IMR-90 (cell line): Measurements from ENCODE around the gene PGF. TPM values are rescaled to one million over a fixed set of nuclear protein-coding genes. Genes with fewer than 3 reads are reported as not detected.

ENCODE experiments used
- ATAC-seq: fragments of 200-7000 bp; cut with Tn5 transposase; 2 replicates; pipeline ENCODE4 v1.9.1; 2020; ENCODE audit warnings: low read depth, mild to moderate bottlenecking, moderate library complexity
- BruUV-seq: library from RNA; stranded (reverse); fragments of 400-500 nt; replicated peaks from 2 replicates; lab custom pipeline; 2021; lab: Mats Ljungman, UMichigan
- CTCF ChIA-PET: fragments of 300-600 bp; formaldehyde crosslinking; extraction: SDS; loops from one replicate; lab custom pipeline; 2021; ENCODE audit warnings: antibody characterized with exemption; lab: Yijun Ruan, JAX
- POLR2A ChIA-PET: fragments of 300-600 bp; sonication (Branson Sonifier 250); formaldehyde crosslinking; loops from one replicate; lab custom pipeline; 2022; ENCODE audit warnings: antibody characterized with exemption; ENCODE audit not compliant: unreplicated experiment; lab: Charles Lee
- DNase-seq: peaks from one replicate; pipeline ENCODE4 v3.0.0; 2013
- H2AFZ ChIP-seq: replicated peaks from 2 replicates; pipeline ENCODE3; 2013; ENCODE audit warnings: low read length, mild to moderate bottlenecking; ENCODE audit not compliant: poor library complexity
- H2AK5ac ChIP-seq: 2 replicates; pipeline ENCODE4 v1.6.1; 2013; ENCODE audit warnings: low read depth, low read length, inconsistent platforms
- H2AK9ac ChIP-seq: replicated peaks from 2 replicates; pipeline ENCODE3; 2013; ENCODE audit warnings: mild to moderate bottlenecking, low read depth, low read length, moderate library complexity; ENCODE audit not compliant: poor library complexity
- H2BK120ac ChIP-seq: 2 replicates; pipeline ENCODE4 v1.6.1; 2013; ENCODE audit warnings: low read depth, low read length, inconsistent platforms
- H2BK15ac ChIP-seq: 3 replicates; pipeline ENCODE4 v1.6.1; 2013; ENCODE audit warnings: low read depth, low read length, inconsistent platforms
- H2BK20ac ChIP-seq: 2 replicates; pipeline ENCODE4 v1.6.1; 2013; ENCODE audit warnings: low read depth, mild to moderate bottlenecking, inconsistent platforms, low read length, moderate library complexity
- H2BK5ac ChIP-seq: 2 replicates; pipeline ENCODE4 v1.6.1; 2013; ENCODE audit warnings: mild to moderate bottlenecking, low read depth, low read length, inconsistent platforms; ENCODE audit not compliant: poor library complexity, severe bottlenecking
- H3K14ac ChIP-seq: replicated peaks from 2 replicates; pipeline ENCODE4 v1.6.1; 2013; ENCODE audit warnings: low read depth, low read length, inconsistent platforms
- H3K18ac ChIP-seq: 2 replicates; pipeline ENCODE4 v1.6.1; 2013; ENCODE audit warnings: low read depth, low read length, control low read depth
- H3K23ac ChIP-seq: 2 replicates; pipeline ENCODE4 v1.6.1; 2013; ENCODE audit warnings: low read depth, low read length, inconsistent platforms
- H3K27ac ChIP-seq: 2 replicates; pipeline ENCODE4 v1.5.1; 2013; ENCODE audit warnings: mild to moderate bottlenecking, control low read depth, low read length; ENCODE audit not compliant: insufficient read depth
- H3K27me3 ChIP-seq: 2 replicates; pipeline ENCODE4 v1.6.1; 2013; ENCODE audit warnings: low read length; ENCODE audit not compliant: control insufficient read depth, insufficient read depth
- H3K36me3 ChIP-seq: 2 replicates; pipeline ENCODE4 v1.6.1; 2013; ENCODE audit warnings: low read length, mixed read lengths; ENCODE audit not compliant: control insufficient read depth, insufficient read depth
- H3K4ac ChIP-seq: 2 replicates; pipeline ENCODE4 v1.6.1; 2013; ENCODE audit warnings: low read depth, low read length, inconsistent platforms
- H3K4me1 ChIP-seq: 2 replicates; pipeline ENCODE4 v1.6.1; 2013; ENCODE audit warnings: low read length, mixed read lengths; ENCODE audit not compliant: control insufficient read depth, insufficient read depth
- H3K4me2 ChIP-seq: 2 replicates; pipeline ENCODE4 v1.6.1; 2013; ENCODE audit warnings: low read depth, mild to moderate bottlenecking, control low read depth, low read length, moderate library complexity
- H3K4me3 ChIP-seq: 2 replicates; pipeline ENCODE4 v1.5.1; 2013; ENCODE audit warnings: low read depth, mild to moderate bottlenecking, control low read depth, low read length, moderate library complexity; ENCODE audit not compliant: insufficient read depth
- H3K56ac ChIP-seq: 2 replicates; pipeline ENCODE4 v1.6.1; 2013; ENCODE audit warnings: low read length, inconsistent platforms; ENCODE audit not compliant: insufficient read depth; ENCODE audit errors: extremely low read depth
- H3K79me1 ChIP-seq, 2 experiments: 2 replicates each; pipeline ENCODE4 v1.6.1; 2013; ENCODE audit warnings: low read length in 2 of 2, inconsistent platforms in 1 of 2, low read depth in 1 of 2
- H3K9ac ChIP-seq: 2 replicates; pipeline ENCODE4 v1.6.1; 2013; ENCODE audit warnings: low read depth, low read length, control low read depth
- H3K9me1 ChIP-seq: 2 replicates; pipeline ENCODE4 v1.6.1; 2013; ENCODE audit warnings: low read length, inconsistent platforms; ENCODE audit not compliant: insufficient read depth
- H3K9me3 ChIP-seq: 2 replicates; pipeline ENCODE4 v1.6.1; 2013; ENCODE audit warnings: low read length; ENCODE audit not compliant: control insufficient read depth, insufficient read depth
- H4K20me1 ChIP-seq: 2 replicates; pipeline ENCODE4 v1.6.1; 2013; ENCODE audit warnings: low read length, inconsistent platforms; ENCODE audit not compliant: insufficient read depth
- H4K5ac ChIP-seq: 2 replicates; pipeline ENCODE4 v1.6.1; 2013; ENCODE audit warnings: mild to moderate bottlenecking, low read depth, low read length, control low read depth
- H4K8ac ChIP-seq, 2 experiments: 2 replicates each; pipeline ENCODE4 v1.6.1; 2013; ENCODE audit warnings: low read depth in 2 of 2, low read length in 2 of 2, control low read depth in 1 of 2, inconsistent platforms in 1 of 2
- H4K91ac ChIP-seq: 2 replicates; pipeline ENCODE4 v1.6.1; 2013; ENCODE audit warnings: low read depth, low read length, inconsistent platforms; ENCODE audit not compliant: insufficient read depth
- POLR2A ChIP-seq: IDR thresholded peaks from 2 replicates; pipeline ENCODE4 v1.6.1; 2012; ENCODE audit warnings: mild to moderate bottlenecking, low read depth, low read length
- RCOR1 ChIP-seq: IDR thresholded peaks from 2 replicates; pipeline ENCODE4 v1.6.1; 2012; ENCODE audit warnings: mild to moderate bottlenecking, low read length, improper control_type of control experiment; ENCODE audit not compliant: insufficient replicate concordance
- SMC3 ChIP-seq: fragments of 150-350 bp; IDR thresholded peaks from 2 replicates; pipeline ENCODE4 v1.6.1; 2016; ENCODE audit warnings: low read depth, mild to moderate bottlenecking, antibody characterized with exemption, low read length, moderate library complexity
- WGBS, 2 experiments: methylation state at CpG; one replicate each; pipeline versions ENCODE4 v1.1.5 to v1.1.7; 2013; ENCODE audit warnings: missing lambda C conversion rate in 2 of 2; ENCODE audit not compliant: insufficient read length in 1 of 2; ENCODE audit errors: extremely low coverage in 2 of 2; 5-methylcytosine and 5-hydroxymethylcytosine counted together
- dilution Hi-C: fragments of 300-500 bp; cut with HindIII; formaldehyde crosslinking; loops from one replicate; pipeline ENCODE4 v1.14.3; 2018; ENCODE audit warnings: low sequenced_read_pairs; ENCODE audit not compliant: unreplicated experiment
- in situ Hi-C: fragments of 300-500 bp; cut with MboI; formaldehyde crosslinking; loops from 3 replicates; pipeline ENCODE4 v1.14.3; 2019; ENCODE audit warnings: low sequenced_read_pairs, inconsistent platforms, mixed read lengths
- intact Hi-C: fragments of 100-400 bp; cut with micrococcal nuclease; formaldehyde crosslinking; loops from 2 replicates; pipeline ENCODE4 v1.10.0; 2022
- polyA plus RNA-seq, 3 experiments: library from polyadenylated mRNA; depleted of rRNA; stranded (reverse); fragments of >200 nt; gene quantifications; 2 replicates each; pipeline ENCODE4 v1.2.3, GENCODE V29; 2012; ENCODE audit warnings: low replicate concordance in 1 of 3
- total RNA-seq: library from RNA; depleted of rRNA; stranded (reverse); fragments of >200 nt; gene quantifications from 2 replicates; pipeline ENCODE4 v1.2.3, GENCODE V29; 2012
- TF ChIP-seq, protein P1 (sequence below): fragments of 150-350 bp; IDR thresholded peaks from 2 replicates; pipeline ENCODE4 v1.6.1; 2016; ENCODE audit warnings: low read depth, mild to moderate bottlenecking, low read length, moderate library complexity, borderline replicate concordance

PGF gene
- total and polyA plus RNA-seq, 2 of the 4 experiments (the other 2 are of a cell fraction): 0.36 to 0.39 TPM

DNA sequence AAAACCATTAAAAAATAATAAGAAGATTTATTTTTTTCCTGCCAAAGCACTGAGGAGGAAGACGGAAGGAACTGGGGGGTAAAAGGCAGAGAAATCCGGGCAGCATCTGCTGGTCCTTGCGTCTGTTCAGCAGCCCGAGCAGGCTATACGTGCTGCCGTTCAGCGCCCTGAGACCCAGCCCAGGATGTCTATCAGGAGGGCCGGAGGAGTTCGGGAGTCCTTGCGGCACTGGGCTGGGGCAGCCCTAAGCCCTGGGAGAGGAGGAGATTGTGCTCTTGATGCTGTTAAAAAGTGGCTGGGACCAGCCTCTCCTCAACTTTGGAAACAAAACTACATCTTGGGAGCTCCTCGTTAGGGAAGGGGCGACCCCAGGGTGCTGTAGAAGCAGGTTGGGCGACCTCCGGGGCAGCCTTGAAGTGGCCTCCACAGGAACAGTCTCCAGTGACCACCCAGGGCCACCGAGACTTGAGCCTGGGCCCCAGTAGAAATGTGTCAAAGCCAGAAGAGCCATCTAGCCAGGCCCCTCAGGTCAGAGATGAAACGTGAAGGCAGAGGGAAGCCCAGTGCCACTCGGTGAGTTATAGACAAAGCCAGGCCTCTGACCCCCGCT, 14.3 kb downstream of the PGF start:
- peak overlapping the region; percentile 60 for H2BK5ac ChIP-seq
- H3K56ac ChIP-seq: no peak overlapping the region
- H2BK20ac ChIP-seq: peak overlapping the region; percentile 92
- H2AFZ ChIP-seq: peak overlapping the region; percentile 92
- H2BK15ac ChIP-seq: peak overlapping the region; percentile 91; the same call in 2 of the 3 replicates
- H4K20me1 ChIP-seq: no peaks in the 10 kb centered on the region
- peak overlapping the region; percentile 59 to 85 for H4K8ac ChIP-seq
- peak overlapping the region; percentile 68; the same call in 1 of the 2 replicates for H3K14ac ChIP-seq
- intact Hi-C loops (loop anchor here (5.0 to 10.0 kb wide), 2 partner anchors 126 to 354 kb away; partner anchors contain the start of gene ZC2HC1C), in situ Hi-C loops (no loop called here), dilution Hi-C loops (no loop called here)
- H3K4me2 ChIP-seq: no peak overlapping the region
- H3K27ac ChIP-seq: no peak overlapping the region
- peak overlapping the region; percentile 68 for H3K18ac ChIP-seq
- no peaks in the 10 kb centered on the region for H3K36me3 ChIP-seq
- H2AK5ac ChIP-seq: peak overlapping the region; percentile 95
- peak overlapping the region; percentile 54 for H4K91ac ChIP-seq
- no TSS peak for BruUV-seq
- H4K5ac ChIP-seq: peak overlapping the region; percentile 43; the same call in 1 of the 2 replicates
- CTCF ChIA-PET: interaction anchor here (0.7 to 1.5 kb wide), 2 partner anchors 31 to 147 kb away, joined by 3 to 7 read pairs; no protein-coding TSS in a partner anchor
- no peaks in the 10 kb centered on the region for H3K79me1 ChIP-seq
- H3K9me3 ChIP-seq: no peaks in the 10 kb centered on the region
- no peak for ATAC-seq
- H3K23ac ChIP-seq: no peak overlapping the region; the same call in 1 of the 2 replicates
- H2BK120ac ChIP-seq: peak overlapping the region; percentile 87
- H3K9me1 ChIP-seq: peaks cover 18% of the 10 kb centered on the region
- H3K4me3 ChIP-seq: no peak overlapping the region
- H2AK9ac ChIP-seq: peak overlapping the region; percentile 87
- H3K4ac ChIP-seq: peak overlapping the region; percentile 90
- no peak overlapping the region for H3K9ac ChIP-seq
- POLR2A ChIA-PET: interaction anchor here (0.6 to 1.0 kb wide), 2 partner anchors 13 to 128 kb away, joined by 3 read pairs; partner anchors contain the start of gene ZC2HC1C
- WGBS, 2 experiments: no CpG with 5 or more reads among the region's 18 CpGs
- peaks cover 21% of the 10 kb centered on the region for H3K4me1 ChIP-seq
- no peak for DNase-seq
- H3K27me3 ChIP-seq: no peaks in the 10 kb centered on the region
- TF ChIP-seq RCOR1 (no peak), POLR2A (no peak), SMC3 (no peak)
- TF ChIP-seq, protein P1, sequence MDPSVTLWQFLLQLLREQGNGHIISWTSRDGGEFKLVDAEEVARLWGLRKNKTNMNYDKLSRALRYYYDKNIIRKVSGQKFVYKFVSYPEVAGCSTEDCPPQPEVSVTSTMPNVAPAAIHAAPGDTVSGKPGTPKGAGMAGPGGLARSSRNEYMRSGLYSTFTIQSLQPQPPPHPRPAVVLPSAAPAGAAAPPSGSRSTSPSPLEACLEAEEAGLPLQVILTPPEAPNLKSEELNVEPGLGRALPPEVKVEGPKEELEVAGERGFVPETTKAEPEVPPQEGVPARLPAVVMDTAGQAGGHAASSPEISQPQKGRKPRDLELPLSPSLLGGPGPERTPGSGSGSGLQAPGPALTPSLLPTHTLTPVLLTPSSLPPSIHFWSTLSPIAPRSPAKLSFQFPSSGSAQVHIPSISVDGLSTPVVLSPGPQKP: no peak
